NCI-H146 treated with DMSO at 0.1 percent for 48 hours (cell line): ENCODE data around the gene MAGI2.

Experiments used
- DNase-seq: peaks from one replicate; lab custom pipeline; 2025; ENCODE audit not compliant: unreplicated experiment; lab: John Stamatoyannopoulos, UW

The MAGI2 gene

DNA sequence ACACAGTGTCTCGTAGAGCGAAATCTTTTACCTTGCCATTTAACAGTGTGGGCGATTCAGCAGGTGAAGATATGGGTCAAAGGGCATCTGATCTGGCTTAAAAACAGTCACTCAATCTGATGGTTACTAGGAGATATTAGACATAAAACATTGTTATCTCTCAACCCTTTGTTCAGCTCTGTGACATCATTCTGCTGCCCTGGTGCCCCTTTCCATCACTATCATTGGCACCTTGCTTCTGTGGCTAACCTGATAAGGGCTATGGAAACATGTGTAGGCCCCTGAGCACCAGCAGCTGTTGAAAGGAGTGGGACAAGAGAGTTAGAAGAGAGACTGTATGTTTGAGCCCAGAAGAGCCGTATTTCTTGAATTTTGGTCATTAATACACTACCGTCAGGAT lies 1004.6 kb downstream of the MAGI2 start:
- no peak for DNase-seq

DNA sequence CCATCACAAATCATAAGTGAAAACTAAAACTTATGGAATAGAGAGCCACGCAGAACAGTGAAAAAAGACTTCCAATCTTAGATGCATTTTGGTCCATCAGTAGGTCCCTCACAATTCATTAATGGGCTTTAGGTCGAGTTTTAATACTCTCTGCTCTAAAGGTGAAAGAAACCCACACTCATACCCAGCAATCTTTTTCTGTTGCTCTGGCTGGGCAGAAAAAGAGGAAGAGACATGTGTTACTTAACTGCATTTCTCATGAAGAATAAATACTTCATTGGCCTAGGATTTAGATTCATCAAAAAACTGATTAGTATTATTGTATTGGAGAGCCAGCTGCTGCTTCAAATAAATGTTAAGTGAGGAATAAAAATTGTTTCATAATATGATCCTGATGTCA lies 1009.2 kb downstream of the MAGI2 start:
- no peak for DNase-seq

DNA sequence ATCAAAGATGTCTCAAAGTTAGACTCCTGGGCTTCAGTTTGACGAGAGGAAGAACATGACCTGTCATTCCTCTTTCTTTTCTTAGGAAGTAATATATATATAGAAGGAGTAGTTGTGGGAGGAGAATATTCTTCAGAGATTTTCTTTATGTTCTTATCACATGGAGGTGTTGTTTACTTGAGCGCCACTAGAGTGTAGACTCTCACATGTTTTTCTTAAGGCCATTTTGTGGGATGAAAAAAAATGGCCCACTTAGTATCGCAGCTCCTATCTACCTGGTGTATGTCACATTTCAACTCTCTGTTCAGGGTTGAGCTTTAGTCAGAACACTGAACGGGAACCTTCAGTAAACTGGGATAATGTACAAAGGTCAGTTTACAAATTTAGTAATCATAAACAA lies 1009.7 kb downstream of the MAGI2 start:
- DNase-seq: no peak

DNA sequence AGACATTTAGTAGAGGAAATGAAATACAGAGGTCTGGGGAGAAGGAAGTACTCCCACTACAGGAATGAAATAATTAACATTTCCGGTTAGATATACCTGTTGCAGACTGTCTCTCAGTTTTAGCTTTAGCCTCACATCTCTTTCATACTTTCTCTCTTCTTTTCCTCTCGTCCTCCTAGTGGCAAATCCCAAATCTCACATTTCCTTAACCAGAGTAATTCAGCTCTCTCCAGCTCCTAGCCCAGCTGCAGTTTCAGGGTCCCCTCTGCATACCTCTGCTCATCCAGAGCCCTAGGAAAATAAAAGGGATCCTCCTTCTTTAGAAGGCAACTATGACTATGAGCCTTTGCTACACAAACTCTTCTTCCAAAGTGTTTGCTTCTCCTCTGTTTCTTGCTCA lies 1011.7 kb downstream of the MAGI2 start:
- DNase-seq: no peak

DNA sequence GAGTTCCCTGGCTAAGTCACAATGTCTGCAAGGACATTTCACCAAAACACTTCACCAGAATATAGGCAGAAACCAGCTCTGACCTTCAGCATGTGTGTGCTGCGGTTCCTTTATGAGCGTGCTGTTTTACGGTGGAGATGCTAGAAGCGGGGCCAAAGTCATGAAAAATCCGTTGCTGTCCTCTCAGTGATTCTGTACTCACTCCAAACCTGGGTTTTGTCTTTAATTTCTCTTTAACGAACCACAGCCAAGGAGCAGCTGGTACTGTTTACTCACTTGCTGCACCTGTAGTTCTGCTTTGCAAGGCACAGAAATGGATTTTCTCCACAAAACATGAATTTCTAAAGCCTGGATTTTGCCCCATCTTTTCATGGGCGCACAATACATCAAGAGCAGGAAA lies 1015.0 kb downstream of the MAGI2 start:
- DNase-seq: no peak

DNA sequence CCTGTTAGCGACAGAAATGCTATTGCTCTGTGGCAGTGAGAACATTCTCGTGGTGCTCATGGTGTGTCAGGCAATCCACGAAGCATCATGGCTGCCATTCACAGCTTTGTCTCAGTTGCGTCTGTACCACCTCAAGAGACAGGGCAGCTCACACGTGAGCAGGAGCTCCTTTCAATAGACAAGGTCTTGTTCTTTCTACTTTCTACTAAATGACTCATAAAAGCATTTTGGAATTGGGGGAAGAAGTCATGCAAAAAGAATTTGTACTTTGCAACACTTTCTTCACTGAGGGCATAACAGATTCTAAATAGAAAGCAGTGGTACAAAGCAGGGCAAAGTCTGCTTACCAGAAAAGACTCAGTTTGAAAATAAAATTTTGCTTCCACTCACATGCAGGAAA lies 1016.3 kb downstream of the MAGI2 start:
- no peak for DNase-seq

DNA sequence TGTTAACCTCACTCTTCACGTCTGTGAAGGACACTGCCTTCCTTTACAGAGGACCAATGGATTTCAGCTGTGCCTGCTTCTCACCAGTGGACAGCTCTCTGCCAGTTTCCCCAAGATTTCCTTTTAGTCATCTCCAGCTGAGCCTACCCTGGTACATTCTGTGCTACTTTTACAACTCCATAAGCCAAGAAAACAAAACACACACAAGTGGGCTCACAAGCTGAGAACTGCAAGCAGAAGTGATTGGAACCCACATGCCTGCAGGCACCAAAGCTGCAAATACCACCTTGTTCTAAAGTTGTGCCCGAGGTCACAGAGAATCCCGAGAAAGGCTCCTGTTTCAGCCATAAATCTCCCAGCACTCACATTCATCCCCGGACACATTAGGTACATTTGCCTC lies 1018.1 kb downstream of the MAGI2 start:
- no peak for DNase-seq

DNA sequence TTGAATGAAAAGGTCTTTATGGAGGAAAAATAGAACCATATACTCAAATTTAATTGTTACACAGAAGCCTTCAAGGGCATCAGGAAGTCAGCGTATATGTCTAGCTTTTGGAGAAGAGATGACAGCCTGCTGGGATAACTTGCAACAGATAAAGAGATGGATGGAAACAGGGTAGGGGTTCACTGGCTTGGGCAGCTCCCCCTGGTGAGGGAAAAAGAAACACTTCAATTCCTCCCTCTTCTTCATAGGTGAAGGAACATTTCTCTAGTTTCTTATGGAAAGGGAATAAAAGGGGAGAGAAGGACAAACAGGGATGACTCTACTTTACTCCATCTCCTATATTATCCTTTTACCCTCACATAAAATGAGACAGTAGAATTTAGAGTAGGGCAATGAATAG lies 1019.2 kb downstream of the MAGI2 start:
- no peak for DNase-seq

DNA sequence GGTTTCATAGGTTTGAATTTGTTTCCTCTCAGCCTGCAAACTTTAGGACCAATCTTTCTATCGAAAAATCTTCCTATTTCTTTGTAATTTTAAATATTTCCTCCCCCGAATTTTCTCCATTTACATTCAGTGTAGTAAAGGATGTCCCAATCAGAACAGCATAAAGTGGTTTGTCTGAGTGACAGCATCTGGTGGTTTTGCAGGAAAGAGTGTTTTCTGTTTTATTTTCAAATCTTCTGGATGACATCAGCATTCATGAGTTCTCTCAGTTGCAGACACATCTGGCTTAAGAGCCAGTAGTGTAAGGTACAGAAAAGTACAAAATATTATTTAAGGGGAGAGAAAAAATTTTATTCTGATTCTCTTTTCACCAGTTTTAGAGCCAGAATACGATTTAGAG lies 1020.0 kb downstream of the MAGI2 start:
- no peak for DNase-seq

DNA sequence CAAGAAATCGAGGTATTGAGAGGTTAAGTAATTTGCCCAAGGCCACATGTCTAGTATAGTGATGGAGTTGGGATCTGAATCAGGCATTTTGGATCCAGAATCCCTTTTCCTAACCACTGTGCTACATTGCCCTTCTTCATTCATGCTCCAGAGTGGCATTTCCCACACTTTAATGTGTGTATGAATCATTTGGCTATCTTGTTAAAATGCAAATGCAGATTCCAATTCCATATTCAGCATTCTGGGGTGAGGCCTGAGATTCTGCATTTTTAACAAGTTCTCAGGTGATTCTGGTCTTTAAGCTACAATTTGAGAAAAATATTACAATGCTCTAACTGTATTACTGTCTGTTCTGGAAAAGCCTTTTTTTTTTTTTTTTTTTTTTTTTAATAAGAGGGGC lies 1023.6 kb downstream of the MAGI2 start:
- DNase-seq: no peak

DNA sequence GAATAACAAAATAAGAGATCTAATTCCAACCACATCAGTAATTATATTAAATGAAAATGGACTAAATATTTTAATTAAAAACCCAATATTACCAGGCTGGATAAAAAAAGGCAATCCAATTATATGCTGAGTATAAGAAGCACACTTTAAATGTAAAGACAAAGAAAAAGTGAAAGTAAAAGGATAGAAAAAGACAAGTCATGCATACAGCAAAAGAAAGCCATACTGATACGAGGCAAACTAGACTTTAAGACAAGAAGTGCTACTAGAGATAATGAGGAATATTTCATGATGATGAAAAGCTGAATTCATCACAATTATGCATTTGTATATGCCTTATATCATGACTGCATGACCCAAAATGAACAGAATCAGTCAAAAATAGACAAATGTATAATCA lies 1026.3 kb downstream of the MAGI2 start:
- DNase-seq: no peak

DNA sequence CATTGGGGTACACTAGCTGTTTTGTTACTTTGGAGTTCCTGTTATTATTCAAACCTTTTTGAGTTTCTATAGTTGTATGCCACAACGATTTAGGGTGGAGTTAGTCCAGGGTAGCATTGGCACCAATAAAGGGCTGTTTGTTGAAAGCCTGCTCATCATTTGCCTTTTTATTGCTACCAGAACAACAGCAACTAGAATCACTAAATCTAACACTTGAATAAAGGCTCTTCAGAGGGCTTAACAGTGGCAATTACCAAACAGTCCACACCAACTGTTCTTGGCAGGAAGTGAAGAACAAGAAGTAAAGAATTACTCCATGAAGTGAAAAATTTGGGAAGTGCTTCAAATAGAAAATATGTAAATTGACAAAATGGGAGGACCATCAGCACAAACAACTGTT lies 1033.5 kb downstream of the MAGI2 start:
- DNase-seq: no peak

DNA sequence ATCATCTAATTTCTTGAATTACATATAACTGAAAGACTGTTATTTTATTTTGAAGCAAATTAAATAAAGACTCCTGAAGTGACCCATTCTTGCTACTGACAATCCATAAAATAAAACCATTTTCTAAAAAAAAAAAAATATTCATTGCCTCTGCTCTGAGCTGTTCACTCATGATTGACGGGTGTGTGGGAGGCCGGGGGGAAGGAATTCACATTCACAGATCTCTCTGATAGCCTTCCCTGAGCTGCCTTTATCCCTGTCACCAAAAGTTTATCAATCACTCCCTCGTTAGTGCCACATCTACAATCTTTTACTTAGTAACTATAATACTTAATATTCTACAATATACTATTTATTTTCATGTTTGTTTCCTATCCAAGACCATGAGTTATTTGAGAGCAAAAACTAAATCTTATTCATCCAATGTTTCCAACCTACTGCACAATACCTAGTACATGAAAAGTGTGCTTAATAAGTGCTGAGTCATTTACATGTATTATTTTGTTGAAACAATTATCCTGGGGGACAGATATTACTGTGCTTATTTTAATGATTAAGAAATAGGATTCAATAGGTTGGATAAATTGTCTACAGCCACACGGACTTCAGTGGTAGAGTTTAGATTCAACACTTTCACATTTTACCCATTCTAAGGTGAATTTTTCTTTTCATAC lies 1036.2 kb downstream of the MAGI2 start:
- DNase-seq: no peak

DNA sequence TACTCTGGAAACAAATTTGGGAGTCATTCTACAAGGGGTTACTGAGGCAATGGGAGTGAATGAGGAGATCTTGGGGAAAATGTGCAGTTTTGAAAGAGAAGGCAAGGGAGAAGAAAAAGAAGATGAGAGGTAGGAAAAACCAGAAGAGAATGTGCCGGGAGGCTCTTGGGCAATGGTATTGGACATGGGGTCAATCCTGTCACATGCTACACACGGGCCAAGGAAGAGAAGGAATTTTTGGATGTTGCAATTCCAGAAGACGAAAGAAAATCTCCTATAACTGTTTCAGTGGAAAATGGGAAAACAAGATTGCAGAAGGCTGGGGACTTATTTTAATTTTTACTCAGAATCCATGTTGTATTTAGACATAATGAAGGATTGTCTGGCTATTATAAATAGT lies 1039.9 kb downstream of the MAGI2 start:
- DNase-seq: no peak

DNA sequence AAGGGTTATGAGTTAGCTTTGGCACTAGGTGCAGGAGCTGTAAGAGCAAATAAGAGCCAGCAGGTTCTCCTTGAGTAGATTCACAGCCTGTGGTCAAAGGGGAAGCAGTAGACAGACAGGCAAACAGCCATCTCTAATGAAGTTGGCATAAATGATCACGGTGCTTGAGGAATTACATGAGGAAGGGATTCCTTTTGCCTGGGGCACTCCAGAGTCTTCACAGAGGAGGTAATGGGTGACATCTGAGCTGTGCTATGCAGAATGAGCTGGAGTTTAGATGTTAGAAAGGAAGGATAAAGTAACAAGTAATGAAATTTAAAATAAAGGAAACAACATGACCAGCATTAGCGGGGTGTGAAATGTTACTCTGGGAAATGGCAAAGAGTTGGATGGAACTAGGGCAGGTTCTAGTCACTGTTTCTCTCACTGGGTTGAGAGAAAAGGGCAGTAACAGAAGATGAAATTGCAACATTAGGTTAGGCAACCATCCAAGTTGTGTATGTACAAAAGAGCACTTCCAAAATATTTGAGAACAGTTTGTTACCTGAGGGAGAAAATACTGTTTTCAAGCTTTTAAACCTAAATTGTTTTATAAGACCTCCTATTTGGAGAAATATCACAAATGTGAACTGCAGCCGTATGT lies 1041.1 kb downstream of the MAGI2 start:
- DNase-seq: no peak

DNA sequence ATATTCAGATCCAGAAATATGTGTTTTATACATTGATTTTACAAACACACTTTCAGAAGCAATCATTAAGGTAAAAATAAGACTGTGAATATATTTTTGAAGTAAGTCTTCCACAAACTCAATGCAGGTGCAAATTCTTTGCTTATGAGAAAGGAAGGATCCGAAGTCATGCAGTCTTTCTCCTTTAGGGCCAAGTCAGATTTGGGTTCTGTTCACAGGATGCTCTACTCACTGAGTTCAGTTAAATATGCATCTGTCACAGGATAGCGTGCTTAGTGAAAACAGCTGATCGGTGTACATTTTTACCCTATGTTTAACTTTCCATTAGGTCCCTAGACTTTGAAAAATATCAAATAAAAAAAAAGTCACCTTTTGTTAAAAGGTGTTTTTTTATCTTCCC lies 1046.4 kb downstream of the MAGI2 start:
- DNase-seq: no peak

DNA sequence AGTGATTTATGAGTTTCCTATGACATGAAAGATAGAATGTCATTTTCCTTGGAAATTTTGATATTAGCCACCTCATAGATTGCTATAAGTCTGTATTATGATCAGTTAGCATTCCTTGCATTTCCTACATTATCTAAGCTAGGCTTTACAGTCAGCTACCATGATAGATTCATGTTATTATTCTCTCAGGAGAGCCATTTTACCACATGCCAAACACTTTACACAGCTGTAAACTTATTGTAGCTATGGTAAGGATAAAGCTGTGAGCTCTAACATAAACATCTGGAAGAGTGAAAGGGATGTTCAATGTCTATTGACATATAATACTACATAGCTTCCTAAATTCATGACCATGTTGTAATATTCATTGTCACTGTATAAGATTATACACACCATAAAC lies 1046.9 kb downstream of the MAGI2 start:
- no peak for DNase-seq

DNA sequence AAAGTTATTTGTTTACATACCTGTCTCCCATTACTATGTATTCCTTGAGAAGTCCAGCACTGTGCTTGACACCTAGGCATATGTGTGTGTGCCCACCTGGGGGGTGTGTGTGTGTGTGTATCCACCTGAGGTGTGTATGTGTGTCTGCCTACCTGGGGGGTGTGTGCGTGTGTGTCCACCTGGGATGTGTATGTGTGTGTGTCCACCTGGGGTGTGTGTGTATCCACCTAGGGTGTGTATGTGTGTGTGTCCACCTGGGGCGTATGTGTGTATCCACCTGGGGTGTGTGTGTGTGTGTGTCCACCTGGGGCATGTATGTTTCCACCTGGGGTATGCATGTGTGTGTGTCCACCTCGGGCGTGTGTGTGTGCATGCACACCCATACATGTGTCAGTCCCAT lies 1051.4 kb downstream of the MAGI2 start:
- no peak for DNase-seq

DNA sequence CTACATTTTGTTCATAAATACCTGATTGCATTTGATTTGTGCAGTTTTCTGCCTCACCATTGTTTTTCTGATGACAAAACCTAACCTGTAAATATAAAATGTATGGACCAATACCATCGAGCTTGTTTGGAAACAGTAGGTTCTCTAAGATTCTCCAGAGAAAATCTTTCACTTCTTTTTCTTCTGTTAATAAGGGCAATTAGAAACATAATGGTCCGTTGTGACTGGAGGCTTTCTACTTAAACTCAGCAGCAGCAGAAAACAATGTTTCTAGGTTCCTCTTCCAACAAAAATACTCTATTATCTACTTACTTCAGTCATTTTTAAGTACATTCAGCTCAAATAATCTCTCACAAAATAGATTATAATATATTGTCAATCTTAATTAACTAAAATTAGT lies 1053.4 kb downstream of the MAGI2 start:
- DNase-seq: no peak

DNA sequence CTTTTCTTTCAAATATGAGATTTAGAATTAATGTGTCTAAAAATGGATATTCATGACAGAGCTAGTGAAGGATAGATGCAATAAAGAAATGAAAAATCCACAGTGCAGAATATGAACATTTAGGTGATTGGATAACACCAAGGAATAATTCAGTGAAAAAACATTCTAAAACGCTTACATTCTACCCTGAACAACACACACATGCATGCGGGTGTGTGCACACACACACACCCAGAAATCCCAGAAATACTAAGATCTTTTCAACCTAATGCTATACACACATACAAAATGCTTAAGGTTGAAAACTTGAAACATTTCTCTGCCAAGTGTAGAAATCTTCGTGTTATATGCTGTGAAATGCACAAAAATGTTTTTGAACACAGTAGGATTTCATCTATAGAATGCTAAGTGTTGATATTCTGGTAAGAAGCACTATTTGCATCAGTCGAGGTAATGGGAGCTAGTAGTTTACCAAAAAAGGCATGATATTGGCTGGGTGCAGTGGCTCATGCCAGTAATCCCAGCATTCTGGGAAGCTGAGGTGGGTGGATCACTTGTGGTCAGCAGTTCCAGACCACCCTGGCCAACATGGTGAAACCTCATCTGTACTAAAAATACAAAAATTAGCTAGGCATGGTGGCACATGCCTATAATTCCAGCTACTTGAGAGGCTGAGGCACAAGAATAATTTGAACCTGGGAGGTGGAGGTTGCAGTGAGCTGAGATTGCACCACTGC lies 1054.3 kb downstream of the MAGI2 start:
- DNase-seq: no peak

DNA sequence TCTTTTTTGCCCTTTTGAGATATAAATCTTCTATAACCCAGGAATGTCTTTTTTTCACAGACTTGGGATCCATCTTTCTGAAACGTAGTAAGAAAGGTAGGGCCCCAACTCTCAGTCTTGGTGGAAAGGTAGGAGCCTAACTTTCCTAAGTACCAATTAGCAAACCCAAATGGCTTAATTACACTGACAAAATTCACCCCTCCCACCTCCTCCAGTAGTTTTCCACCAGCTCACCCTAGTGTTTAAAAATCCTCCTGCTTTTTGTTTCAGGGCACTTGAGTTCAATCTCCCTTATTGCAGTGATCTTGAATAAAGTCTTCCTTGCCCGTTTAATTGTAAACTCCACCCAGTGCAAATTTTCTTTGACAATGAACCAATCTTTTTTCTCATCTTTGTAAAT lies 1054.9 kb downstream of the MAGI2 start:
- DNase-seq: no peak

DNA sequence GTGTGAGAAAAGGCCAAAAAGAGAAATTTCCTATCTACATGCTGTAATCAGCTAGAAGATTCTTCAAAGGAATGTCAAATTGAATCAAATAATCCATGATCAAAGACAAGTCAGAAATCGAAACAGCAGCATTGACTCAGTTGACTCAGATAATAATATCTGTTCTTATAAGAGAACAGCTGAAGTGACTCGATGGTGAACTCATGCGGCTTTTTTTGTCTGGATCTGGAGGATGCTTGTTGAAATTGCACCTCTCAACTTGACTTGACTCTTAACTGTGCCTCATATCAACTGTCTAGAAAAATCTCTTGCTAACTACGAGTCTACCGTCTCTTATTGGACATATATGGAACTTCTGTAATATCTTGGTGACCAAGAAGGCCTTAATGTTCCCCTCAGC lies 1055.4 kb downstream of the MAGI2 start:
- no peak for DNase-seq

DNA sequence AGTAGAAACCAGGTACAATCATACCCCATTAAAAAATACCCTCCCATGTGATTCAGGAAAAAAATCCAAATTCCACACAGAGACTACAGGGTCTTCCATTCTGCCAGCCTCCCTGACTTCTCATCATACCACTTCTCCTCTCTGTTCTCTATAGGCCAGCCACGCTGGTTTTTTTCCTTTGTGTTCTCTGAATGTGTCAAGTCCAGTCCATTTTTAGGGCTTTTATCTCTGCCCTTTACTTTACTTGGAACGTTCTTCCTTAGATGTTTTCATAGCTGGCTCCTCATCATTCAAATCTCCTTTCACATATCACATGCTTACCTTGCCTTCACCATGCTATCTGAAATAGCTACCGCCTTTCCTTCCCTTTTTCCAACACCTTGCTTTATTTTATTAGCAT lies 1057.3 kb downstream of the MAGI2 start:
- DNase-seq: no peak
